ENCODE measurements around the gene TBC1D22A.

The TBC1D22A gene

GRCh38 chr22:46935506-46936377, 173.3 kb downstream of the TBC1D22A start:
- no peak for DNase-seq

DNA sequence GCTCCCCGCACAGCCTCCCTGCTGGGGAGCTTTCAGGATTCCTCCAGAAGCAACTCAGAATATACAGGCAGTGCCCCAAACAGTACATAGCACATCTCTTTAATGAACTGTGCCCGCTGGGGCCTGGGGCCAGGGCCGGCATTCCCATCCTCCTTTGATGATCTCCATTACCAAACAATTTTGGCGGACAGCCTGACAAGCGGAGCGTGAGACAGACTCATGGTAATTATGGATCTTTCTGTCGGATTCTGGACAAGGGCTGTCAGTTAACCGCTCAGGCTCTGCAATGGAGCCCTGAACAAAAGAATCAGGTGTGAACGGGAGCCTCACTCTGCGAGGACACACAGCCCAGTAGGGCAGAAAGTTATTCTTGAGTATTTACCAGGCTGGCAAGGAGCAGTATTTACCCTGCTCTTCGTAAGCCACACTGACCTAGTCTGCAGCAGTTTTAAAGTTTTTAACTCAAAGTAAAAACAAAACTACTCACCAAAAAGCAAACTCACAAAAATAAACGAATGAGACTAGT, 174.0 kb downstream of the TBC1D22A start:
- DNase-seq, result no peak

DNA sequence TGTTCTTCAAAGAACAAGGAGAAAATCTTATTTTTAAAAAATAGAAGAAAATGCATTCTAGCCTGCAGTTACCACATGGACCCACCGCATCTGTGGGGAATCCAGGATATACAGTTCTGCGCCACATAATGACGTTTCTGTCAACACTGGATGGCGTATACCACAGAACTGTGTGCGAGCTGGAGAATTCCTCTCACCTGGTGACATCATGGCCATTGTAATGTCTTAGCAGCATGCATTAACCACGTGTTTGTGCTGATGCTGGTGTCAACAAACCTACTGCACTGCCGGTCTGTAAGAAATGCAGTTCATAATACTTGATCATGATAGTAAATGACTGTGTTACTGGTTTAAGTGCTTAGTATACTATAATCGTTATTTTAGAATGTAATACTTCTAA, 174.7 kb downstream of the TBC1D22A start:
- DNase-seq, result no peak

GRCh38 chr22:46937939-46938338, 175.5 kb downstream of the TBC1D22A start:
- no peak for DNase-seq

GRCh38 chr22:46941968-46942798, 179.7 kb downstream of the TBC1D22A start:
- DNase-seq, result no peak

GRCh38 chr22:46942799-46943785, 180.6 kb downstream of the TBC1D22A start:
- no peak for DNase-seq

- DNase-seq, result no peak
Measured at GRCh38 chr22:46945481-46945880, 183.0 kb downstream of the TBC1D22A start.

GRCh38 chr22:46946383-46946962, 184.0 kb downstream of the TBC1D22A start:
- DNase-seq, result no peak

- DNase-seq, result no peak
Measured at GRCh38 chr22:46947516-46948257, 185.2 kb downstream of the TBC1D22A start.

- DNase-seq, result no peak
Measured at GRCh38 chr22:46948411-46949144, 186.1 kb downstream of the TBC1D22A start.

DNA sequence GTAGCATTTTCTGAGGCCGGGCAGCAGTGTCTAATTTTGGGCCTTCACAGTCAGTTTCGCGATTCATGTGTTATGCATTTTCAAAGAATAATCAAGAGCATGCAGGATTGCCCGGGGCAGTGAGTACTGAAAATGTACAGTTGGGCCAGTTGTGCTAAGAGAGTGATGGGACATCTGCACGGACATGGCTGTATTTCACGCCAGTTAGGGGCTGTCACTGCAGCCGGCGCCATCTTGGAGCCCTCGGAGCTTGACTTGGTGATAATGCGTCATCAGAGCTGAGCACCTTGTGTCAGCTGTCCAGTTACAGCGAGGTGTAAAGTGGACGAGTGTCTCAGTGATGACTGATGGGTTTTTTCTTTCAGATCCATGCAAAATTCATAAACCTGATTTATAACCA, 188.9 kb downstream of the TBC1D22A start:
- DNase-seq, result no peak

DNA sequence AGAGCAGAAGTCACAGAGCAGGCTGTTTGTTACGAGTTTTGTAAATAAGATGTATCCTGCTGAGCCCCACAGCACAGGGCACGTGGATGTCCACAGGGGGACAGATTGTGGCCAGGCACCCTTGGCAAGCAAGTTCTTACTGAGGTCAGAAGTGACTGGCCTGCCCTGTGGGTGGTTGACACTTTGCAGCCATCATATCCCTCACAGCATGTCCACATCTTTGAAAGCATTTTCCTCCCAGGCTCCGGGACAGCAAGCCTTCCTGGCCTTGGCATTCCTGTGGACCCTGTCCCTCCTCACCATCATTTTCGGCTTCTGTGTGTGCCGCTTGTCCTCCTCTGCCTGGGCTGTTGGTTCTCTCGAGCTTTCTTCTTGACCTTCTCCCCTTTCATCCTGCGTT, 189.5 kb downstream of the TBC1D22A start:
- no peak for DNase-seq

DNA sequence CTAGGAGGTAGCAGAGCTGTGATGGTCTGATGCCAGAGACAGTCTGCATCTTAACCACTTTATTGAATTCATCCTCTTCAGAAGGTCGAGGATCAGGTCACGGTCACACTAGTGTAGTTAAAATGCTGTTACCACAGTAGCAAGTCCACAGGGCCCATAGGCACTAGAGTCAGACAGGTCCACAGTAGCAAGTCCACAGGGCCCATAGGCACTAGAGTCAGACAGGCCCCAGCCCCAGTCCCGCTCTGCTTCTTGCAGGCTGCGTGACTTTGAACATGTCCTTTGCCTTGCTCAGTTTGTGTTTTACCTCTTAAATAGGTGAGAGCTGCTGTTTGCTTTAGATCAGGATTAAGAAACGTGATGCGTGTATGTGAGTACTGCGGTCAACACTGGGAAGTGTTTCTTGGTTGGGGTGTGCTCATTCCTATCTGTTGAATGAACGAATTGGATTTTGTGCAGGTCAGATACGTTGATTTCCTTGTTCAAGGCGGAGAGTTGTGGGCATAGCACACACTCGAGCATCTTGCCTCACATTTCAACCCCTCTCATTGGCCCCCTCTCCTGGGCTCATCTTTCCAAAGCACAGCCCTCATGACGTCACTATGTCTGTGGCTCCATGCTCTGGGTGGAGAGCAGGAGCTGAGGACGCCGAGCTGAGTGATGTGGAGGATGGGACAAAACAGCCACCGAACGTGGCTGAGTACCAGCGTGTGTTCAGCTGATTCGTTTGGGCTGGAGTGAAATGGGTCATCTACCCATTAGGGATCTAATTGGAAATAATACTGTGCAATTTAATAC, 191.7 kb downstream of the TBC1D22A start:
- DNase-seq, result no peak

- DNase-seq, result no peak
Measured at GRCh38 chr22:46954781-46955180, 192.3 kb downstream of the TBC1D22A start.

GRCh38 chr22:46956498-46957215, 194.2 kb downstream of the TBC1D22A start:
- DNase-seq, result no peak

GRCh38 chr22:46957521-46957920, 195.1 kb downstream of the TBC1D22A start:
- no peak for DNase-seq

DNA sequence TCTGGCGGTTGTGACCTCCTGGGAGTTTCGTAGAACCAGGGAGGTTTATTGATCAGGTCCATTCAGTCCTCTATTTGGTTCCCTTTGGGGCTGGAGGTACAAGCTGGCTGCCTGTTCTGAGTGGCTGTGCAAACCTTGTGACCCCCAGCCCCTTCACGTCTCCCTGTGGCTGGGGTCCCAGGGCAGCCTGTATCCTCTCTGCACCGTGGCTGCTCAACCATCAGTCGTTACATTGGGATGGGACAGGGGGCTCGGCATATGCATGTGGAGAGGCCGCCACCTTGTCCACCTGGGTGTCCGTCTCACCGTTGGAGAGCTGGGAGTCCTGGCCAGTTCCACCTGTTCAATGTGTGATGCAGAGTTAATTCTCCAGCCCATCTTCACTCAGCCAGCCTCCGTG, 195.7 kb downstream of the TBC1D22A start:
- DNase-seq, result no peak

GRCh38 chr22:46958658-46959057, 196.2 kb downstream of the TBC1D22A start:
- DNase-seq, result no peak

DNA sequence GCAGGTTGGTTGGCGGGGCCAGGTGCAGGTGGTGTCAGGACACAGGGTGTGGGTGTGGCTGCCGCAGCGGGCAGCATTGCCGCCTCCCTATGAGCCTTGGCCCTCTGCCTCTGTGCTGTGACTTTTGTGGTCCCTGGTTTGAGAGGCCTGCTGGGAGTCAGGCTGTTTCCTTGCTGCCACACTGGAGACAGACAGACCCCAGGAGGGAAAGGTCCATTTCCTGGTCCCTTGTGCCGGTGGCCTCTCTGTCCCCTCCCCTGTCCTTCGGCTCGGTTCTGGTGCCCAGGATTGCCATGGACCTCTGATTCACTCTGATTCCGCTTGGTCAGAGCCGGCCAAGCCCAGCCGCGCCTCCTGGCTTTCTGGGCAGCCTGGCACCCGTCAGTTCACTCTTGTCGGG, 196.9 kb downstream of the TBC1D22A start:
- no peak for DNase-seq

Measured in right kidney (tissue), 1 donor.